Ramos (cell line): ENCODE results near the gene CTU2.

ENCODE experiments used
- in situ Hi-C: fragments of 300-500 bp; cut with MboI; formaldehyde crosslinking; loops from one replicate; pipeline ENCODE4 v1.14.3; 2022; ENCODE audit warnings: low sequenced_read_pairs; ENCODE audit not compliant: unreplicated experiment

Gene CTU2

GRCh38 chr16:88695753-88696152 lies 10.6 kb upstream of the CTU2 start:
- in situ Hi-C loops = no loop called here

DNA sequence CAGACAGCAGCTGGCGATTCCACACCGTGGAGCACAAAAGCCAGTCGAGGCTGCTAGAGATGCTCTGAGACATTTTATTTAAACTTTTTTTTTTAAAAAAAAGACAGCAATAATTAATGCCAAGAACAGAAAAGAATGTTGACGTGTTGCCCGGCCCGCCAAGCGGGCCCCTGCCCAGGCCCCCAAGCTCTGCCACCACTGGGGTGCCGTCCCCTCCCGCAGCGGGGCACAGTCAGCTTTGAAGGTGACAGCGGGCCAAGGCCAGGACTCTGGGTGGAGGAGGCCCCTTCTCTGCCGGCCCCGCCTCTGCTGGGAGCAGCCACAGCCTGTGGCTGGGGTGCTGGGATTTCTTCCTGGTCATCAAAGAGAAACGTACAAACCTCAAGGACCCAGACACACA lies 9.9 kb upstream of the CTU2 start:
- in situ Hi-C loops = no loop called here

DNA sequence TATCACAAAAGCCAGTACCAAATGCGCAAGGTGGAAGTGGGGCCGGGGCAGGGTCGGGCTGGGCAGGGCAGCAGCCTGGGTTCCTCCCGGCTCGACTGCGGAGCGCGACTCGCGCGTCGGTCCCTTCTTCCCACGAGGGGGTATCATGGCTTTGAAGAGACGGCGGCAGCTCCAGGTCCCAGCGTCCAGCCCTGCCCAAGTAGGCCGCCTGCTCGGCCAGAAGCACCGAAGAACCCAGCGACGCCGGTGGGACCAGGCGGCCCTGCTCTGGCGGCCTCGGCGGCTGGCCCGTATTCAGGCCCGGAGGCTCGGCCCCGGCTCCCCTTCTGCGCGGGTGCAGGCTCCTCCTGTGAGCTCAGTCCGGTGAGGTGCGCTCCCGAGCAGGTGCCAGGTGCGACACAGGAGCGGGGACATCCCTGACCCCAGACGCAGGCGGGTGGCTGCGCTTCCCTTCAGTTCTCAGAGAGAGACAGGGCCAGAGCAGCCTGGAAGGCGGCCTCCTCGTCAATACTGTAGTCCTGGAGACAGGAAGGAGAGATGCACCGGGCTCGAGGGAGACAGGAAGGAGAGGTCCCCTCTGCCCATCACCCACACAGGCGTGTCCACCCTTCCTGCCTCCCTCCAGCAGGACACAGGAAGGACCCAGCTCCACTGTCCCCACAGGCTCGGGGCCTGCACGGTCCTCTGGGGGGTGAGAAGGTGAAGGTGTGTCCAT lies 9.0 kb upstream of the CTU2 start:
- in situ Hi-C loops = no loop called here

DNA sequence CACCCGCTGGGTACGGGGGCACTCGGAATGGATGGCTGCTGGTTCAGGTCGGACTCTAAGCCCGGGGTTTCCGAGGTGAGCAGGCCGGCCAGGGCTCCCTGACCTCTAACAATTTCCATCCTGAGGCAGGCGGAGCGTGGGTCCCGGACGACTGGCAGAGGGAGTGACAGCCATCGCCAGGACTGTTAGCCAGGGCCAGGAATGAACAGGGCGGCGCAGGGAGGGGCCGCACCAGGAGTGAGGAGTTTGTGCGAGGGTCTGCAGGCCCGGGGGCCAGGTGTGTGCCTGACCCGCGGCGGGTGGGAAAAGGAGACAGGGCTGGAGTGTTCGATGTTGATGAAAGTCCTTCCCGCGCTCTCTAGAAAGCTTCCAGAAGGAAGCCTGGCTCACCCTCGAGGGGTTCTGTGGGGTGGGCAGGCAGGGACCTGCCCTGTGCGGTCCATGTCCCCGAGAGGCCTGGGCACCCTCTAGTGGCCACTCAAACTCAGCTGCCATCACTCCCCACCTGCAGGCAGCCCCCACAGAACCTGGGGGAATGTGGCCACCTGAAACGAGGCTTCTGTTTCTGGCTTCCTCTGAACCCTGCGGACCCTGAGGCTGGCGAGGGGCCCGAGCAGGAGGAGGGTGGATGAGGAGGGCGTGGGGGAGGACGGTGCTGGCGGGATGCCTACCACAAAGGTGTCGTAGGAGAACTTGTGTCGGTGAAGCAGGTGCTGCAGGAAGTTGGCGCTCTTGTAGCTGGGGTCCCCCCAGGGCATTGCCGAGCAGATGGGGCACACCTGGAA lies 8.3 kb upstream of the CTU2 start:
- in situ Hi-C loops = no loop called here

DNA sequence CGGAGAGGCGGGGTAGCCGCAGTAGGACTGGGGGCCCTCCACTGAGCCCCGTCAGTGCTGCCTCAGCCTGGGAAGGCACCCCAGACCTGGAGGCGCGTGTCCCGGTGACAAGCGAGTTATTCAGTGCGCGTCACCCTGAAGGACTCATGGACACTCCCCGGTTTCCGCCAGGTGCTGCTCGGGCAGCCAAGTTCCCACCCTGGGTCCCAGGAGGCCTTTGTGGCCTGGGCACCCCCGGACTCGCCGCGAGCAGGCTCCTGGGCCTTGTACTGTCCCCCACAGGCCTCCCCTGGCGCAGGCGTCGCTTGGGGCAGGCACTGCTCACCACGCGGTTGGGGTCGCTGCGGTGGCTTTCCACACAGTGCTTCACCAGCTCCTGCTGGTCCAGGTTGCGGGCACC lies 7.7 kb upstream of the CTU2 start:
- in situ Hi-C loops = no loop called here

GRCh38 chr16:88699180-88699579 lies 7.1 kb upstream of the CTU2 start:
- in situ Hi-C loops = no loop called here

DNA sequence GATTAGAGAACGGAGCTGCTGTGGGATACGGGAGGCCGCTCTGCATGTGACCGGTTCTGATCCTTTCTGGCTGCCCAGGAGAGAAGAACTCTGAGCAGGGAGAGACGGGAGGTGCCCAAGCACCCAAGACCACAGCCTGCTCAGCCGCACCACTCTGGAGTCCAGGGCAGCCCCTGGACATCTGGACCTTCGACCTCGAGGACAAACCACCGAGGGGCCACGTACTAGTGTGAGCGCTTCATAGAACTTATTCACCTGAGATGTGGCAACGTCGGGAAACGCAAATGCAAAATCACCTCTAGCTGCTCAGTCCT lies 6.0 kb upstream of the CTU2 start:
- in situ Hi-C loops = no loop called here

DNA sequence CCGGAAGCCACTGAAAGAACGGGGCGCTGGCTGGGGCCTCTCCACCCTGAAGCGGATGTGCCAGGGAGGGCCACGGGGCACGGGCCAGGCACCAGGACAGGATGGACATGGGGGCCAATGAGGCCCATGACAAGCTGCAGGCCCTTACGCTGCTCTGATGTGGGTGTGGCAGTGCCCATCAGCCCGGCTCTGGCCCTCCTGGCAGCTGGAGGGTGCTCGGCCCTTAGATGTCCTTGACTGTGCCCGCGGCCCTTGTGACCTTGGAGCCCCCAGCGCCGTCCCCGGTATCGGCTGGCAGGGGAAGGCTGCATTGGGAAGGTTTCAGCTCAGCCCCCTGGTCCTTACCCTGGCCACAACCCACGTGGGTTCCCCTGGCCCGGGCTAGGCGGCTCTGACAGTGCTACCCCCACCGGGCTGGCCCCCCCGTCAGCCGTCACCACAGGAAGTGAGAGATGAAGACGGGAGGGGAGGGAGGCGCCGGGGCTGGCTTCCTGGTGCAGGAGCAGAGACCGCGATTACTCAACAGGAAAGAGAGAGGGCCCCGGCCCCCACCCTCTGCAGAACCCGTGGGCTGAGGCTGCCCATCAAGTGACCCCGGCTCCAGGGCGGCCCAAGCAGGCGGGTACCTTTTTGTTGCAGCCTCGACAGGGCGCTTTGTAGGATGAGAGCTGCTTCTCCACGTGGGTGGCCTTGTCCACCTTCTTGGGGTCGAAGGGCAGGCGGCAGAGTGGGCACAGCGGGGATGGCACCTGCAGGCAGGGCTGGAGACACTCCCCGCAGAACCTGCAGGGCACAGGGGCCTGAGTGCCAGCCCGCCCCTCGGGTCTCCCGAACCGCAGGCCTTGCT lies 5.4 kb upstream of the CTU2 start:
- in situ Hi-C loops = no loop called here

- in situ Hi-C loops = no loop called here
Measured at GRCh38 chr16:88701581-88702370, 4.5 kb upstream of the CTU2 start.

- in situ Hi-C loops = no loop called here
Measured at GRCh38 chr16:88702371-88703210, 3.7 kb upstream of the CTU2 start.

DNA sequence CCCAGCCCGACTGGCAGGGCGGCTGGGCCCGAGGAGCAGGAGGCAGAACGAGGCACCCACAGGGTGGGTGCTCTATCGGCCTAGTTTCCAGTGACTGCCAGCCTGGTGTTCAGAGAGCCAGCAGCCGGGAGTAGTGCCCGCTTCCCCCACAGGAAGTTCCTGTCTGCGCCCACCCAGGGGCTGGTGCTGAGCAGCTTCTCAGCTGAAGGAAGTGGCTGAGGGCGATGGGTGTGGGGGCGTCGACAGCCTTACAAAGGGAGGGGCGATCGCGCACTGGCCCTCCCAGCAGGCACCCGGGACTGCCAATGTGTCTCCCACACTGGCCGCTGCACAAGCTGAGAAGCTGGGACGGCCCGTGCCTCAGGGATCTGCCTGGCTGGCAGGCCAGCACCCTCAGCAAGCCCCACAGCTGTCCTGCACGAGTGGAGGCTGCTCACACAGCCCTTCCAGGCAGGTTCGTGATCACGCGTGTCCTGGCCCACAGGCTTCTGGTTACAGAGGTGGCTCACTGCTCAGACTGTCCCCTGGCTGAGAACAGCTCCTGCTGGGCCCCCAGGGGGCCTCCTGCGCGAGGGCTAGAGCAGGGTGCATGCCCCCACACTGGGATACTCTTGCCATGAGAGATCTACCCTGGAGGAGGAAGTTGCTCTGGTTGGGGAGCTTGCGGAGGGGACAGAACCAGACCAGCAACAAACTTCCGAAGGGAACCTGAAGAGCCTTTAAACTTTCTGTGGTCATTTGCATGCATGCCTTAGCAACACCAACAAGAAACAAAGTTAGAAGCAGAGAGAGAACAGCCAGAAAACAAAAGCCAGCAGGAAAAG lies 2.6 kb upstream of the CTU2 start:
- in situ Hi-C loops = no loop called here

GRCh38 chr16:88705076-88705684 lies 1.1 kb upstream of the CTU2 start:
- in situ Hi-C loops = no loop called here

DNA sequence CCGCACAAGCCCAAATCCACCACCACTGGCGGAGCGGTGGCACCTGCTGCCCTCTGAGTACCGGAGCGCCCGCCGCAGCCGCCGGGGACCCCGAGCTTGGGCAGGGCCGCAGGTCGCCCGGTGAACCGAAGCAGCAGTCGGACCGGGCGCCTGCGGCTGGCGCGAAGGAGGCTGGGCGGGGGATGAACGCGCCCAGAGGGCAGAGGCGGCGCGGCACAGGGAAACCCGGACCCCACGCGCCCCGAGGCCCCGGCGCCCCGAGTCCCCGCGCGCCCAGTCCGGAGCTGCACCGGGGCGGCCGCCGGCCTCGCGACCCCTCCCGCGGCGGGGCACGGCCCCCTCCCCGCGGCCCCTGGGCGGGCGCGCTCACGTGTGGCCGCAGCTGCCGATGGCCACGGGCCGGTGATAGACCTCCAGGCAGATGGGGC lies 488 bp upstream of the CTU2 start:
- in situ Hi-C loops = no loop called here

GRCh38 chr16:88706965-88707826 lies 893 bp downstream of the CTU2 start:
- in situ Hi-C loops = no loop called here

- in situ Hi-C loops = no loop called here
Measured at GRCh38 chr16:88710556-88710955, 4.3 kb downstream of the CTU2 start.

DNA sequence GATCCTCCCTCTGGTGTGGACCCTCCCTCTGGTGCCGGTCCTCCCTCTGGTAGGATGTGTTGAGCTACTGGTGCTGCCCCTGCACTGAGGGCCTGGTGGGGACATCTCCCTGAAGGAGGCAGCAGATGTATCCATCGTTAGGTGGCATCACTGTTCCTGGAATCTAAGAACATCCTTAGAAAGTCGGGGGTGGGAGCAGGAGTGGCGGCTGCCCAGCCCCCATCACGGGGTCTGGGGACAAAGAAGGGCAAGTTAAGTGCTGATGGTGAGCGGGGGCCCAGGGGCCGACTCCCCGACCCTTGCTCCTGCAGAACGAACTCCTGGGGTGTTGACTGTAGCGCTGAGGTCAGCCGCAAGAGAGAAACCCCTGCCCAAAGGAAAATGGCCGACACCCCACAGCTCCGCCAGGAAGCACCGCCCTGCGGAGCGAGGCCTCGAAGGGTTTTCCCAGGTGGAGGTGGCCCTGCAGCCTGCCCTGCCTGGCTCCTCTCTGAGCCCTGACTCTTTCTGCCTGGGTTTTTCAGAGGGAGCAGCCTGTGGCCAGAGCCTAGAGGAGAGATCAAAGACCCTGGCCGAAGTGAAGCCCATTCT lies 5.5 kb downstream of the CTU2 start:
- in situ Hi-C loops = no loop called here
